ENCODE measurements around the gene OAS1.
"Not testable (repeated sequence)": the region's sequence is repeated elsewhere in the genome, so short reads cannot be mapped to it uniquely, and the experiment has no call there.

The OAS1 gene

GRCh38 chr12:112939761-112940381 lies 33.1 kb downstream of the OAS1 start:
- no peaks in the 10 kb centered on the region for H3K9me3 Mint-ChIP-seq
- ATAC-seq (peak; percentile 44), DNase-seq (peak in 1 of 2 donors; percentile 7)
- H3K4me1 Mint-ChIP-seq, result peaks cover 47% of the 10 kb centered on the region
- peak overlapping the region; percentile 82 to 88 for H3K4me3 Mint-ChIP-seq
- no peaks in the 10 kb centered on the region for H3K27me3 Mint-ChIP-seq
- peak overlapping the region; percentile 7 to 83 for H3K27ac Mint-ChIP-seq

- Mint-ChIP-seq H3K4me1 (peaks cover 34% of the 10 kb centered on the region), H3K4me3 (no peak overlapping the region), H3K27me3 (no peaks in the 10 kb centered on the region), H3K27ac (no peak overlapping the region), H3K9me3 (no peaks in the 10 kb centered on the region)
- ATAC-seq, result no peak
- no peak for DNase-seq
These were observed 35.0 kb downstream of the OAS1 start for GRCh38 chr12:112941528-112942335.

DNA sequence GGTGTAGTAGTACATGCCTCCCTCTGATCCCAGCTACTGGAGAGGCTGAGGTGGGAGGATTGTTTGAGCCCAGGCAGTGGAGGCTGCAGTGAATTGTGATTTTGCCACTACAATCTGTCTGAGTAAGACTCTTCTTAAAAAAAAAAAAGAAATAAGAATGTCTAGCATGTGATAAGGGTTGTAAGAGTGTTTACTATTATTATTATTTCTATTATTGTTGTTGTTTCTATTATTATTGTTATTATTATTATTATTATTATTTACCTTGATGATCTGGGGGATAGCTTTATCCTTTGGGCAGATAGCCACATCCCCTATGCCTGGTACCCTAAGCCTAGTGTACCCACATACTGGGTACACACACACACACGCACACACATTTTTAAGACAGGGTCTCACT lies 35.8 kb downstream of the OAS1 start:
- Mint-ChIP-seq H3K4me3 (no peak overlapping the region), H3K9me3 (no peaks in the 10 kb centered on the region), H3K27ac (no peak overlapping the region), H3K27me3 (no peaks in the 10 kb centered on the region), H3K4me1 (peaks cover 27% of the 10 kb centered on the region)
- DNase-seq (no peak), ATAC-seq (no peak)

- DNase-seq (no peak), ATAC-seq (no peak)
- H3K4me1 Mint-ChIP-seq, result peaks cover 13% of the 10 kb centered on the region
- no peak overlapping the region for H3K4me3 Mint-ChIP-seq
- H3K27me3 Mint-ChIP-seq, result no peaks in the 10 kb centered on the region
- H3K9me3 Mint-ChIP-seq, result no peaks in the 10 kb centered on the region
- peak overlapping the region in 1 of 2 donors; percentile 48 for H3K27ac Mint-ChIP-seq
These were observed 37.4 kb downstream of the OAS1 start for GRCh38 chr12:112944024-112944690.

GRCh38 chr12:112945515-112945914 lies 38.8 kb downstream of the OAS1 start:
- no peak overlapping the region for H3K4me3 Mint-ChIP-seq
- DNase-seq (no peak), ATAC-seq (no peak)
- H3K4me1 Mint-ChIP-seq, result no peaks in the 10 kb centered on the region
- H3K27me3 Mint-ChIP-seq, result no peaks in the 10 kb centered on the region
- no peak overlapping the region for H3K27ac Mint-ChIP-seq
- H3K9me3 Mint-ChIP-seq, result no peaks in the 10 kb centered on the region

DNA sequence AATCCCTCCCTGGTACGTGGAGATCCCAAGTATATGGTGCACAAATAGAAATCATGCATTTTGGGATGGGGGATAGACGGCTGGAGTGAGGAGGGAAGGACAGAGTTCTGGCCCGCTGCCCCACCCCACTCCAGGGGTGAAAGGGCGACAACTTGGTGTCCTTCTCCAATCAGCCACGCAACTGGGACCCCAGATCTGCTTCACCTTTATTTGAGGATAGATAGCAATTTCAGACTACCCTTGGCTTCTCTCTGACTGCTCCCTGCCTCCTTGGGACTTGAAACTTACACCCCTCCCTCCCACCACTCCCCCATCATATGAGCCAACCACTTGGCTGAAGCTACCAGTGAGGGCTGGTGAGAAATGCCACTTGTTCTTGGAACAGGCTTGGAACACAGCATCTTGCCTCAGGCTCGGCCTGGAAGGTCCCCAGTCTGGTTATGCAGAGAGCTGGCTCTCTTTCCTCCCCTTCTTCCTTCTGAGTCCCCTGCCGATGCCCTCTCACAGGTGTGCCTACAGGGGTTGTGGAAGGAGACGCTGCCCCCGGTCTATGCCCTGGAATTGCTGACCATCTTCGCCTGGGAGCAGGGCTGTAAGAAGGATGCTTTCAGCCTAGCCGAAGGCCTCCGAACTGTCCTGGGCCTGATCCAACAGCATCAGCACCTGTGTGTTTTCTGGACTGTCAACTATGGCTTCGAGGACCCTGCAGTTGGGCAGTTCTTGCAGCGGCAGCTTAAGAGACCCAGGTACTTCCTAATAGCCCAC lies 39.7 kb downstream of the OAS1 start:
- Mint-ChIP-seq H3K4me3 (no peak overlapping the region), H3K9me3 (no peaks in the 10 kb centered on the region), H3K27ac (no peak overlapping the region), H3K4me1 (no peaks in the 10 kb centered on the region), H3K27me3 (no peaks in the 10 kb centered on the region)
- no peak for ATAC-seq
- no peak for DNase-seq

DNA sequence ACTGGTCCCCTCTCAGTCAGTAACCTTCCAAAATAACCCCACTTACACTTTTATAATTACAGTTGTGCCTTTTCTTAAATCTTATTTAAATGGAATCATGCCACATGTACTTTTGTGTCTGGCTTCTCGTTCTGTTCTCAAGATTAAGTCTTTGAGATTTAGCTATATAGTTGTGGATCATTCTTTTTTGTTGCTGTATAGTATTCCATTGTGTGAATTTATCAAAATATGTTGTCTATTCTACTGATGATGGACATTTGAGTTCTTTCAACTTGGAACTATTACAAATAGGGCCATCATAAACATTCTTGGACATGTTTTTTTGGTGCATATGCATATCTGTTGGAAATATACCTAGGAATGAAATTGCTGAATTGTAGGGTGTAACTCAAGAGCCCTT lies 40.6 kb downstream of the OAS1 start:
- ATAC-seq (no peak), DNase-seq (no peak)
- no peaks in the 10 kb centered on the region for H3K27me3 Mint-ChIP-seq
- no peaks in the 10 kb centered on the region for H3K9me3 Mint-ChIP-seq
- H3K27ac Mint-ChIP-seq, result no peak overlapping the region
- H3K4me3 Mint-ChIP-seq, result no peak overlapping the region
- no peaks in the 10 kb centered on the region for H3K4me1 Mint-ChIP-seq

DNA sequence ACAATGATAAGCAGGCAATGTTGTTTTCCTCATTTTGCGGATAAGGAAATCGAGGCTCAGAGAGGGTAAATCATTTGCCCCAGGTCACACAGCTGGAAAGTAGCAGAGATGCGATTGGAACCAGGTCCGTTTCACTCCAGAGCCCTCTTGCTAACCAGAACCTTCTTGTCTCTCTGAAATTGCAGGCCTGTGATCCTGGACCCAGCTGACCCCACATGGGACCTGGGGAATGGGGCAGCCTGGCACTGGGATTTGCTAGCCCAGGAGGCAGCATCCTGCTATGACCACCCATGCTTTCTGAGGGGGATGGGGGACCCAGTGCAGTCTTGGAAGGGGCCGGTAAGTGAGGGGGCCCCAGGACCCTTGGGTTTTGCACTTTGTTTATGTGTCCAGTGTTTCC lies 41.0 kb downstream of the OAS1 start:
- Mint-ChIP-seq H3K4me1 (no peaks in the 10 kb centered on the region), H3K27ac (peak overlapping the region in 1 of 2 donors; percentile 48), H3K27me3 (no peaks in the 10 kb centered on the region), H3K4me3 (no peak overlapping the region), H3K9me3 (no peaks in the 10 kb centered on the region)
- DNase-seq (no peak), ATAC-seq (no peak)

GRCh38 chr12:112948806-112949205 lies 42.0 kb downstream of the OAS1 start:
- H3K27me3 Mint-ChIP-seq, result no peaks in the 10 kb centered on the region
- H3K9me3 Mint-ChIP-seq, result no peaks in the 10 kb centered on the region
- H3K4me1 Mint-ChIP-seq, result no peaks in the 10 kb centered on the region
- H3K27ac Mint-ChIP-seq, result no peak overlapping the region
- no peak overlapping the region for H3K4me3 Mint-ChIP-seq
- DNase-seq, result no peak
- ATAC-seq, result no peak

- Mint-ChIP-seq H3K4me3 (no peak overlapping the region), H3K27me3 (no peaks in the 10 kb centered on the region), H3K9me3 (no peaks in the 10 kb centered on the region), H3K27ac (no peak overlapping the region), H3K4me1 (no peaks in the 10 kb centered on the region)
- ATAC-seq, result no peak
- no peak for DNase-seq
These were observed 43.9 kb downstream of the OAS1 start for GRCh38 chr12:112950701-112951100.

GRCh38 chr12:112957125-112957524 lies 50.4 kb downstream of the OAS1 start:
- not testable (repeated sequence) for H3K4me3 Mint-ChIP-seq, DNase-seq, H3K27ac Mint-ChIP-seq, H3K4me1 Mint-ChIP-seq, H3K27me3 Mint-ChIP-seq, ATAC-seq
- H3K9me3 Mint-ChIP-seq, result peaks cover 11 to 15% of the 10 kb centered on the region in 2 donors

DNA sequence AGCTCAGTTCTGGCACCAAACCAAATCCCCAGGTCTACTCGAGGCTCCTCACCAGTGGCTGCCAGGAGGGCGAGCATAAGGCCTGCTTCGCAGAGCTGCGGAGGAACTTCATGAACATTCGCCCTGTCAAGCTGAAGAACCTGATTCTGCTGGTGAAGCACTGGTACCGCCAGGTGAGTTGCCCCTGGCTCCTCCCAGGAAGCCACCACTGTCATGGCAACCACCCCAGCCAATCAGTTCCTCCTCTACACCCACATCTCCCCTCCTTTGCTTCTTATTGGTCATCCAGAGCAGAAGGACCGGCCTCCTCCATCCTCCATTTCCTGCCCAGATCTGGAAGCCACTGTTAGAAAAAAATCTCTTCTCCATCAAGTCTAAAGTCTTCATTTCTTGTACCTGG lies 54.3 kb downstream of the OAS1 start:
- H3K4me3 Mint-ChIP-seq, result no peak overlapping the region
- H3K27ac Mint-ChIP-seq, result no peak overlapping the region
- H3K4me1 Mint-ChIP-seq, result peaks cover 6% of the 10 kb centered on the region
- no peak for DNase-seq
- H3K27me3 Mint-ChIP-seq, result no peaks in the 10 kb centered on the region
- peaks cover 11 to 15% of the 10 kb centered on the region in 2 donors for H3K9me3 Mint-ChIP-seq
- ATAC-seq, result no peak

- DNase-seq, result no peak
- peaks cover 11 to 15% of the 10 kb centered on the region in 2 donors for H3K9me3 Mint-ChIP-seq
- H3K27me3 Mint-ChIP-seq, result no peaks in the 10 kb centered on the region
- peaks cover 6% of the 10 kb centered on the region for H3K4me1 Mint-ChIP-seq
- no peak overlapping the region for H3K27ac Mint-ChIP-seq
- H3K4me3 Mint-ChIP-seq, result no peak overlapping the region
- ATAC-seq, result no peak
These were observed 54.8 kb downstream of the OAS1 start for GRCh38 chr12:112961536-112961935.

- peaks cover 6% of the 10 kb centered on the region for H3K4me1 Mint-ChIP-seq
- H3K27ac Mint-ChIP-seq, result no peak overlapping the region
- ATAC-seq (no peak), DNase-seq (no peak)
- peaks cover 11 to 15% of the 10 kb centered on the region in 2 donors for H3K9me3 Mint-ChIP-seq
- no peak overlapping the region for H3K4me3 Mint-ChIP-seq
- H3K27me3 Mint-ChIP-seq, result no peaks in the 10 kb centered on the region
These were observed 55.8 kb downstream of the OAS1 start for GRCh38 chr12:112962561-112962960.

- Mint-ChIP-seq H3K27me3 (no peaks in the 10 kb centered on the region), H3K9me3 (peaks cover 8% of the 10 kb centered on the region in 2 donors), H3K4me3 (no peak overlapping the region), H3K4me1 (peaks cover 6% of the 10 kb centered on the region), H3K27ac (no peak overlapping the region)
- ATAC-seq (no peak), DNase-seq (no peak)
These were observed 56.6 kb downstream of the OAS1 start for GRCh38 chr12:112963227-112963861.

Data from stimulated activated naive CD8-positive, alpha-beta T cell treated with anti-CD3 and anti-CD28 coated beads, Interleukin-15, amount 100 ng/mL, for 72 hours (primary cell).